GM12878 (cell line): Measurements from ENCODE around the gene RAD18. TPM values are rescaled to one million over a fixed set of nuclear protein-coding genes. Genes with fewer than 3 reads are reported as not detected.

Source experiments
- ATAC-seq: fragments of 200-7000 bp; cut with Tn5 transposase; 3 replicates; pipeline ENCODE4 v1.9.1; 2020; ENCODE audit warnings: mild to moderate bottlenecking, moderate library complexity
- BruUV-seq: library from RNA; stranded (reverse); fragments of 400-500 nt; replicated peaks from 2 replicates; lab custom pipeline; 2021; lab: Mats Ljungman, UMichigan
- CTCF ChIA-PET: fragments of 300-600 bp; sonication (Branson Sonifier 250); formaldehyde crosslinking; extraction: SDS; loops from one replicate; lab custom pipeline; 2021; ENCODE audit warnings: inconsistent platforms; lab: Yijun Ruan, JAX
- POLR2A ChIA-PET: fragments of 350-600 bp; formaldehyde crosslinking; extraction: SDS; loops from one replicate; lab custom pipeline; 2021; ENCODE audit warnings: inconsistent platforms; lab: Charles Lee
- RAD21 ChIA-PET: fragments of 300-600 bp; sonication (Branson Sonifier 250); formaldehyde crosslinking; loops from one replicate; lab custom pipeline; 2023; ENCODE audit warnings: antibody characterized with exemption; ENCODE audit not compliant: unreplicated experiment; lab: Charles Lee
- SMC1A ChIA-PET: fragments of 300-600 bp; sonication (Branson Sonifier 250); formaldehyde crosslinking; loops from one replicate; lab custom pipeline; 2023; ENCODE audit not compliant: unreplicated experiment, uncharacterized antibody; lab: Charles Lee
- DNase-seq: peaks from one replicate; pipeline ENCODE4 v3.0.0-alpha.2; 2011; ENCODE audit warnings: low read depth, low spot score
- FAIRE-seq: peaks from 3 replicates; lab custom pipeline; 2011; peaks lifted over from hg19 to GRCh38; lab: Jason Lieb, UNC
- H2AFZ ChIP-seq: 2 replicates; pipeline ENCODE4 v1.6.0; 2011; ENCODE audit warnings: low read depth, low read length, control low read depth; ENCODE audit not compliant: control insufficient read depth
- H3K27ac ChIP-seq: 2 replicates; pipeline ENCODE4 v1.5.1; 2011; ENCODE audit warnings: control low read depth; ENCODE audit not compliant: control insufficient read depth, insufficient read depth
- H3K27me3 ChIP-seq, 2 experiments: replicated peaks in 1 of 2; 2 replicates each; pipeline versions ENCODE4 v1.6.0 to v1.6.1; 2011; ENCODE audit warnings: low read length in 1 of 2; ENCODE audit not compliant: control insufficient read depth in 2 of 2, insufficient read depth in 2 of 2
- H3K36me3 ChIP-seq, 2 experiments: 2 replicates each; pipeline ENCODE4 v1.5.1; 2011; ENCODE audit warnings: low read length in 1 of 2; ENCODE audit not compliant: control insufficient read depth in 2 of 2, insufficient read depth in 2 of 2
- H3K4me1 ChIP-seq: 2 replicates; pipeline ENCODE4 v1.6.1; 2011; ENCODE audit warnings: mild to moderate bottlenecking, low read length, moderate library complexity, mixed read lengths; ENCODE audit not compliant: control insufficient read depth, insufficient read depth
- H3K4me2 ChIP-seq: 2 replicates; pipeline ENCODE4 v1.6.0; 2011; ENCODE audit warnings: control low read depth; ENCODE audit not compliant: control insufficient read depth, insufficient read depth
- H3K4me3 ChIP-seq: fragments of 200-600 bp; sonication (generic); 2 replicates; pipeline ENCODE4 v1.5.1; 2016
- H3K79me2 ChIP-seq: 2 replicates; pipeline ENCODE4 v1.6.0; 2011; ENCODE audit warnings: low read length; ENCODE audit not compliant: control insufficient read depth, insufficient read depth
- H3K9ac ChIP-seq: 2 replicates; pipeline ENCODE4 v1.8.0; 2011; ENCODE audit warnings: low read length, control low read depth, mixed read lengths; ENCODE audit not compliant: control insufficient read depth, insufficient read depth
- H3K9me3 ChIP-seq: replicated peaks from 3 replicates; pipeline ENCODE4 v1.5.1; 2011; ENCODE audit warnings: mild to moderate bottlenecking, low read length; ENCODE audit not compliant: control insufficient read depth, insufficient read depth
- H4K20me1 ChIP-seq: 2 replicates; pipeline ENCODE4 v1.6.0; 2011; ENCODE audit not compliant: control insufficient read depth, insufficient read depth
- BRCA1 ChIP-seq: IDR thresholded peaks from 2 replicates; pipeline ENCODE4 v1.6.1; 2011; ENCODE audit warnings: low read depth, low read length, improper control_type of control experiment
- CHD1 ChIP-seq: IDR thresholded peaks from 2 replicates; pipeline ENCODE4 v1.6.1; 2012; ENCODE audit warnings: low read depth, low read length, improper control_type of control experiment
- EP300 ChIP-seq, 2 experiments: fragments of 150-350 bp in 1 of 2; IDR thresholded peaks; 2 replicates each; pipeline ENCODE4 v1.6.1; 2011 to 2012; ENCODE audit warnings: low read depth in 2 of 2, low read length in 2 of 2, borderline replicate concordance in 1 of 2, improper control_type of control experiment in 1 of 2, inconsistent platforms in 1 of 2; ENCODE audit not compliant: control insufficient read depth in 1 of 2
- HDGF ChIP-seq: fragments of 450-650 bp; IDR thresholded peaks from 2 replicates; pipeline ENCODE4 v1.6.1; 2016; ENCODE audit warnings: antibody characterized with exemption
- IKZF1 ChIP-seq: fragments of 450-650 bp; conservative IDR thresholded peaks from 2 replicates; pipeline ENCODE4 v1.6.1; 2017; ENCODE audit warnings: antibody characterized with exemption, mild to moderate bottlenecking
- IKZF2 ChIP-seq, 2 experiments: fragments of 450-650 bp; IDR thresholded peaks; 2 replicates each; pipeline ENCODE4 v1.6.1; 2017; ENCODE audit warnings: mild to moderate bottlenecking in 2 of 2, moderate library complexity in 2 of 2
- MXI1 ChIP-seq: fragments of 150-350 bp; IDR thresholded peaks from 2 replicates; pipeline ENCODE4 v1.6.1; 2011; ENCODE audit warnings: low read depth, mild to moderate bottlenecking, inconsistent platforms, low read length, improper control_type of control experiment
- RBBP5 ChIP-seq: fragments of 200-600 bp; sonication (generic); conservative IDR thresholded peaks from 2 replicates; pipeline ENCODE4 v1.6.1; 2016
- SIN3A ChIP-seq: IDR thresholded peaks from 2 replicates; pipeline ENCODE4 v1.6.1; 2012; ENCODE audit warnings: low read depth, low read length, improper control_type of control experiment
- SREBF2 ChIP-seq: IDR thresholded peaks from 2 replicates; pipeline ENCODE4 v1.6.1; 2012; ENCODE audit warnings: mild to moderate bottlenecking, low read length
- STAT3 ChIP-seq: IDR thresholded peaks from 2 replicates; pipeline ENCODE4 v1.6.1; 2011; ENCODE audit warnings: low read depth, low read length, improper control_type of control experiment
- TAF1 ChIP-seq: IDR thresholded peaks from 2 replicates; pipeline ENCODE4 v1.6.1; 2011; ENCODE audit warnings: mild to moderate bottlenecking, low read depth, low read length, borderline replicate concordance
- TCF7 ChIP-seq: IDR thresholded peaks from 2 replicates; pipeline ENCODE4 v1.6.1; 2014; ENCODE audit warnings: antibody characterized with exemption, borderline replicate concordance
- WGBS: methylation state at CpG from one replicate; pipeline ENCODE4 v1.1.6; 2016; ENCODE audit warnings: low lambda C conversion rate; ENCODE audit not compliant: insufficient replicate concordance, insufficient coverage; ENCODE audit errors: missing lambda C conversion rate; 5-methylcytosine and 5-hydroxymethylcytosine counted together
- in situ Hi-C: fragments of 300-500 bp; cut with MboI; formaldehyde crosslinking; loops from 9 replicates; pipeline ENCODE4 v1.14.3; 2018; ENCODE audit warnings: mixed read lengths
- intact Hi-C: fragments of 100-400 bp; cut with micrococcal nuclease; formaldehyde crosslinking; loops from one replicate; pipeline ENCODE4 v1.14.2; 2022; ENCODE audit not compliant: unreplicated experiment
- polyA plus RNA-seq, 11 experiments: library from polyadenylated mRNA; depleted of rRNA in 4 of 11; unstranded in 6 of 11; stranded (reverse) in 5 of 11; fragments of >200 nt; fragmentation: Nextera tagmentation in 4 of 11; fragmentation: Illumina TruSeq in 1 of 11; extraction: Ambion mirVana in 4 of 11; extraction: Trizol in 1 of 11; gene quantifications; 1 replicate in 1 of 11; 2 replicates in 10 of 11; pipeline versions ENCODE4 v1.2.1 to v1.2.3, GENCODE V29; 2011 to 2016; ENCODE audit warnings: inconsistent platforms in 2 of 11, missing spikeins in 2 of 11, low read depth in 1 of 11
- total RNA-seq, 4 experiments: library from RNA; depleted of rRNA in 3 of 4; stranded (reverse); fragments of >200 nt in 3 of 4; fragmentation: Illumina TruSeq in 1 of 4; extraction: Trizol in 1 of 4; gene quantifications; 2 replicates each; pipeline versions ENCODE4 v1.2.1 to v1.2.3, GENCODE V29; 2013 to 2021
- TF ChIP-seq, protein P1 (sequence below), 3 experiments: IDR thresholded peaks in 2 of 3; conservative IDR thresholded peaks in 1 of 3; 2 replicates each; pipeline ENCODE4 v1.5.1; 2011; ENCODE audit warnings: low read depth in 3 of 3, low read length in 3 of 3, mild to moderate bottlenecking in 3 of 3, control low read depth in 2 of 3, moderate library complexity in 2 of 3, inconsistent platforms in 1 of 3, mixed read lengths in 1 of 3; ENCODE audit not compliant: control insufficient read depth in 2 of 3, insufficient read depth in 1 of 3; ENCODE audit errors: extremely low read depth in 1 of 3
- TF ChIP-seq, protein P2 (sequence below): fragments of 450-650 bp; formaldehyde crosslinking; IDR thresholded peaks from 2 replicates; pipeline ENCODE4 v1.4.0; 2022; ENCODE audit warnings: mild to moderate bottlenecking, moderate library complexity

RAD18 gene
- total and polyA plus RNA-seq, 10 of the 15 experiments (the other 5 are each of a cell fraction or from before 2014, with no cell fraction given) = 8.7 to 38.6 (median 19.2) TPM

DNA sequence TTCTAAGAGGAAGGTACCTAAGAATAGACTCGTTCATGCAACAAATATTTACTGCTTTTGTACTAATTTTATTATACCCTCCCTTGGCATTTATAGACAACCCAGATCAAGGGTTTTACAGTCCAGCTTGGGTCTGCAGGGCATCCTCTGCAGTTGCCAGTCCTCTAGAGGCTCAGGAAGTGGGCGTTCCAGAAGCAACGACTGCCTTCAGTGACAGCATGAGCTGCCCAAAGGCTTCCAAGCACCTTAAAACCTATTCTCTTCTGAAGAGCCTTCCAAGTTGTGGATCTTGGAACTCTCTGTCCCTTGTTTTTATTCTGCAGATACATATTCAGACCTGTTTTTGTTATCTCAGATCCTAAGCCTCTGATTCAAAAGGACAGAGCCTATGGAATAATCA, 95.6 kb downstream of the RAD18 start:
- H3K27ac ChIP-seq = no peak overlapping the region
- H3K36me3 ChIP-seq = no peaks in the 10 kb centered on the region
- FAIRE-seq (no peak), ATAC-seq (no peak), DNase-seq (no peak)
- H3K9ac ChIP-seq = no peak overlapping the region
- no peaks in the 10 kb centered on the region for H3K27me3 ChIP-seq
- ChIA-PET POLR2A (no interaction called here), CTCF (no interaction called here), RAD21 (no interaction called here), SMC1A (interaction anchor here (0.7 kb wide), 1 partner anchor 44 kb away, joined by 3 read pairs; no protein-coding TSS in a partner anchor)
- intact Hi-C loops (no loop called here), in situ Hi-C loops (no loop called here)
- no peaks in the 10 kb centered on the region for H3K79me2 ChIP-seq
- H3K4me2 ChIP-seq = no peak overlapping the region
- TF ChIP-seq TAF1 (no peak), TCF7 (no peak), HDGF (no peak), SIN3A (no peak), EP300 (IDR thresholded peaks at IDR 0.05; ENCODE audit: borderline replicate concordance in 1 of 2, control insufficient read depth in 1 of 2, low read depth in 2 of 2, low read length in 2 of 2) (no peak), CHD1 (no peak), SREBF2 (no peak), MXI1 (no peak), BRCA1 (no peak), IKZF2 (IDR thresholded peaks at IDR 0.05) (no peak), STAT3 (no peak), IKZF1 (no peak), RBBP5 (no peak)
- TF ChIP-seq, protein P1, sequence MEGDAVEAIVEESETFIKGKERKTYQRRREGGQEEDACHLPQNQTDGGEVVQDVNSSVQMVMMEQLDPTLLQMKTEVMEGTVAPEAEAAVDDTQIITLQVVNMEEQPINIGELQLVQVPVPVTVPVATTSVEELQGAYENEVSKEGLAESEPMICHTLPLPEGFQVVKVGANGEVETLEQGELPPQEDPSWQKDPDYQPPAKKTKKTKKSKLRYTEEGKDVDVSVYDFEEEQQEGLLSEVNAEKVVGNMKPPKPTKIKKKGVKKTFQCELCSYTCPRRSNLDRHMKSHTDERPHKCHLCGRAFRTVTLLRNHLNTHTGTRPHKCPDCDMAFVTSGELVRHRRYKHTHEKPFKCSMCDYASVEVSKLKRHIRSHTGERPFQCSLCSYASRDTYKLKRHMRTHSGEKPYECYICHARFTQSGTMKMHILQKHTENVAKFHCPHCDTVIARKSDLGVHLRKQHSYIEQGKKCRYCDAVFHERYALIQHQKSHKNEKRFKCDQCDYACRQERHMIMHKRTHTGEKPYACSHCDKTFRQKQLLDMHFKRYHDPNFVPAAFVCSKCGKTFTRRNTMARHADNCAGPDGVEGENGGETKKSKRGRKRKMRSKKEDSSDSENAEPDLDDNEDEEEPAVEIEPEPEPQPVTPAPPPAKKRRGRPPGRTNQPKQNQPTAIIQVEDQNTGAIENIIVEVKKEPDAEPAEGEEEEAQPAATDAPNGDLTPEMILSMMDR (IDR thresholded peaks at IDR 0.05 in 2 of 3, conservative IDR thresholded peaks at IDR 0.05 in 1 of 3; ENCODE audit: control insufficient read depth in 2 of 3, extremely low read depth in 1 of 3, insufficient read depth in 1 of 3, low read depth in 3 of 3, low read length in 3 of 3) = no peak
- TF ChIP-seq, protein P2, sequence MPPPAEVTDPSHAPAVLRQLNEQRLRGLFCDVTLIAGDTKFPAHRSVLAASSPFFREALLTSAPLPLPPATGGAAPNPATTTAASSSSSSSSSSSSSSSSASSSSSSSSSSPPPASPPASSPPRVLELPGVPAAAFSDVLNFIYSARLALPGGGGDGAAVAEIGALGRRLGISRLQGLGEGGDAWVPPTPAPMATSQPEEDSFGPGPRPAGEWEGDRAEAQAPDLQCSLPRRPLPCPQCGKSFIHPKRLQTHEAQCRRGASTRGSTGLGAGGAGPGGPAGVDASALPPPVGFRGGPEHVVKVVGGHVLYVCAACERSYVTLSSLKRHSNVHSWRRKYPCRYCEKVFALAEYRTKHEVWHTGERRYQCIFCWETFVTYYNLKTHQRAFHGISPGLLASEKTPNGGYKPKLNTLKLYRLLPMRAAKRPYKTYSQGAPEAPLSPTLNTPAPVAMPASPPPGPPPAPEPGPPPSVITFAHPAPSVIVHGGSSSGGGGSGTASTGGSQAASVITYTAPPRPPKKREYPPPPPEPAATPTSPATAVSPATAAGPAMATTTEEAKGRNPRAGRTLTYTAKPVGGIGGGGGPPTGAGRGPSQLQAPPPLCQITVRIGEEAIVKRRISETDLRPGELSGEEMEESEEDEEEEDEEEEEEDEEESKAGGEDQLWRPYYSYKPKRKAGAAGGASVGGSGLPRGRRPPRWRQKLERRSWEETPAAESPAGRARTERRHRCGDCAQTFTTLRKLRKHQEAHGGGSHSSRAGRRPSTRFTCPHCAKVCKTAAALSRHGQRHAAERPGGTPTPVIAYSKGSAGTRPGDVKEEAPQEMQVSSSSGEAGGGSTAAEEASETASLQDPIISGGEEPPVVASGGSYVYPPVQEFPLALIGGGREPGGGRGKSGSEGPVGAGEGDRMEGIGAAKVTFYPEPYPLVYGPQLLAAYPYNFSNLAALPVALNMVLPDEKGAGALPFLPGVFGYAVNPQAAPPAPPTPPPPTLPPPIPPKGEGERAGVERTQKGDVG (CRISPR knock-in tag) = no peak
- H3K9me3 ChIP-seq = no peaks in the 10 kb centered on the region
- WGBS = 69% methylated on average over 3 of the region's 3 CpGs
- no peak overlapping the region for H2AFZ ChIP-seq
- no peaks in the 10 kb centered on the region for H3K4me1 ChIP-seq
- H3K4me3 ChIP-seq = no peak overlapping the region
- BruUV-seq = no TSS peak
- no peaks in the 10 kb centered on the region for H4K20me1 ChIP-seq
